H1 (cell line): ENCODE results near the gene IL12RB2. TPM values are rescaled to one million over a fixed set of nuclear protein-coding genes. Genes with fewer than 3 reads are reported as not detected.

Source experiments
- CTCF ChIA-PET: fragments of 300-600 bp; sonication (Branson Sonifier 250); formaldehyde crosslinking; loops from one replicate; lab custom pipeline; 2021; ENCODE audit not compliant: partially characterized antibody; lab: Charles Lee
- POLR2A ChIA-PET: fragments of 300-600 bp; sonication (Branson Sonifier 250); formaldehyde crosslinking; loops from one replicate; lab custom pipeline; 2021; ENCODE audit warnings: inconsistent platforms; ENCODE audit not compliant: partially characterized antibody; lab: Charles Lee
- DNase-seq, 2 experiments: peaks; one replicate each; pipeline versions ENCODE4 v3.0.0 to v3.0.0-alpha.2; 2010 to 2022; ENCODE audit warnings: low spot score in 2 of 2, low read depth in 1 of 2, mixed read lengths in 1 of 2
- FAIRE-seq: peaks from 2 replicates; lab custom pipeline; 2011; peaks lifted over from hg19 to GRCh38; lab: Jason Lieb, UNC
- H2AFZ ChIP-seq: 2 replicates; pipeline ENCODE4 v1.8.1; 2012; ENCODE audit warnings: low read length, inconsistent platforms
- H2AK5ac ChIP-seq: 2 replicates; pipeline ENCODE4 v1.6.1; 2013; ENCODE audit warnings: low read depth, low read length
- H2BK120ac ChIP-seq: replicated peaks from 2 replicates; pipeline ENCODE3; 2013; ENCODE audit warnings: low read depth, low read length, inconsistent platforms
- H2BK12ac ChIP-seq: 2 replicates; pipeline ENCODE4 v1.6.1; 2013; ENCODE audit warnings: low read depth, low read length
- H2BK15ac ChIP-seq: 2 replicates; pipeline ENCODE4 v1.6.1; 2013; ENCODE audit warnings: low read length
- H2BK20ac ChIP-seq: 2 replicates; pipeline ENCODE4 v1.6.1; 2013; ENCODE audit warnings: low read length
- H2BK5ac ChIP-seq: 2 replicates; pipeline ENCODE4 v1.6.1; 2013; ENCODE audit warnings: low read depth, low read length
- H3K14ac ChIP-seq: 2 replicates; pipeline ENCODE4 v1.6.1; 2013; ENCODE audit warnings: inconsistent platforms; ENCODE audit not compliant: insufficient read length
- H3K18ac ChIP-seq: 2 replicates; pipeline ENCODE4 v1.6.1; 2013; ENCODE audit warnings: low read length; ENCODE audit errors: extremely low read depth
- H3K23ac ChIP-seq: 2 replicates; pipeline ENCODE4 v1.6.1; 2013; ENCODE audit warnings: inconsistent platforms; ENCODE audit not compliant: insufficient read length
- H3K23me2 ChIP-seq: 2 replicates; pipeline ENCODE4 v1.6.1; 2013; ENCODE audit warnings: low read depth, low read length
- H3K27ac ChIP-seq: 2 replicates; pipeline ENCODE4 v1.6.1; 2011; ENCODE audit warnings: low read depth, low read length, inconsistent platforms
- H3K27me3 ChIP-seq, 4 experiments: replicated peaks in 1 of 4; 1 replicate in 1 of 4; 2 replicates in 3 of 4; pipeline versions ENCODE4 v1.6.1 to v1.8.1; 2011 to 2013; ENCODE audit warnings: low read length in 3 of 4, mild to moderate bottlenecking in 3 of 4, inconsistent platforms in 2 of 4, mixed read lengths in 2 of 4, moderate library complexity in 1 of 4; ENCODE audit not compliant: control insufficient read depth in 3 of 4, insufficient read depth in 3 of 4; ENCODE audit errors: extremely low read depth in 1 of 4
- H3K36me3 ChIP-seq, 4 experiments: 2 replicates each; pipeline versions ENCODE4 v1.6.1 to v1.8.1; 2011 to 2013; ENCODE audit warnings: mild to moderate bottlenecking in 4 of 4, low read length in 3 of 4, moderate library complexity in 2 of 4, control low read depth in 1 of 4, inconsistent platforms in 1 of 4; ENCODE audit not compliant: insufficient read depth in 4 of 4, control insufficient read depth in 2 of 4
- H3K4ac ChIP-seq: replicated peaks from 2 replicates; pipeline ENCODE3; 2013; ENCODE audit warnings: low read length, low read depth, mixed read lengths, inconsistent platforms; ENCODE audit not compliant: insufficient read length
- H3K4me1 ChIP-seq, 4 experiments: replicated peaks in 1 of 4; 1 replicate in 1 of 4; 2 replicates in 3 of 4; pipeline versions ENCODE4 v1.6.1 to v1.8.1; 2011 to 2013; ENCODE audit warnings: low read length in 3 of 4, inconsistent platforms in 2 of 4, mixed read lengths in 1 of 4; ENCODE audit not compliant: insufficient read depth in 4 of 4, control insufficient read depth in 3 of 4
- H3K4me2 ChIP-seq, 2 experiments: 2 replicates each; pipeline versions ENCODE4 v1.6.1 to v1.8.1; 2011 to 2013; ENCODE audit warnings: low read depth in 2 of 2, low read length in 2 of 2, control low read depth in 1 of 2, inconsistent platforms in 1 of 2, mild to moderate bottlenecking in 1 of 2; ENCODE audit not compliant: insufficient read depth in 1 of 2
- H3K4me3 ChIP-seq, 4 experiments: fragments of 200-600, 300-600 bp in 1 of 4; sonication (generic), shearing (Covaris generic), sonication (Bioruptor Twin) in 1 of 4; 2 replicates each; pipeline versions ENCODE4 v1.5.1 to v1.8.1; 2011 to 2016; ENCODE audit warnings: low read length in 4 of 4, low read depth in 3 of 4, control low read depth in 2 of 4, inconsistent platforms in 2 of 4, mild to moderate bottlenecking in 2 of 4, mixed read lengths in 1 of 4, moderate library complexity in 1 of 4; ENCODE audit not compliant: insufficient read depth in 2 of 4; ENCODE audit errors: extremely low read depth in 1 of 4
- H3K56ac ChIP-seq: replicated peaks from 2 replicates; pipeline ENCODE3; 2013; ENCODE audit warnings: low read depth, mild to moderate bottlenecking, mixed read lengths, low read length, inconsistent platforms; ENCODE audit not compliant: insufficient read length
- H3K79me1 ChIP-seq: 2 replicates; pipeline ENCODE4 v1.6.1; 2013; ENCODE audit warnings: low read depth, low read length, control low read depth
- H3K79me2 ChIP-seq, 2 experiments: 2 replicates each; pipeline versions ENCODE4 v1.6.1 to v1.8.1; 2012 to 2013; ENCODE audit warnings: low read length in 2 of 2, mild to moderate bottlenecking in 2 of 2, inconsistent platforms in 1 of 2; ENCODE audit not compliant: insufficient read depth in 2 of 2, control insufficient read depth in 1 of 2
- H3K9ac ChIP-seq, 4 experiments: replicated peaks in 1 of 4; 1 replicate in 1 of 4; 2 replicates in 3 of 4; pipeline versions ENCODE4 v1.6.1 to v1.8.1; 2011 to 2013; ENCODE audit warnings: low read depth in 3 of 4, low read length in 3 of 4, control low read depth in 2 of 4, mild to moderate bottlenecking in 2 of 4, moderate library complexity in 2 of 4, inconsistent platforms in 1 of 4; ENCODE audit errors: extremely low read depth in 1 of 4
- H3K9me3 ChIP-seq, 2 experiments: 2 replicates each; pipeline versions ENCODE4 v1.6.1 to v1.8.1; 2012 to 2013; ENCODE audit warnings: mild to moderate bottlenecking in 2 of 2, moderate library complexity in 2 of 2, control low read depth in 1 of 2, inconsistent platforms in 1 of 2, low read depth in 1 of 2, low read length in 1 of 2, mixed read lengths in 1 of 2; ENCODE audit not compliant: insufficient read depth in 2 of 2
- H4K20me1 ChIP-seq, 2 experiments: replicated peaks in 1 of 2; 2 replicates each; pipeline versions ENCODE3 to v1.8.1; 2011 to 2013; ENCODE audit warnings: inconsistent platforms in 2 of 2, low read length in 2 of 2, mild to moderate bottlenecking in 1 of 2; ENCODE audit not compliant: insufficient read depth in 2 of 2, control insufficient read depth in 1 of 2
- H4K5ac ChIP-seq: 2 replicates; pipeline ENCODE4 v1.6.1; 2013; ENCODE audit warnings: low read length, low read depth, mixed read lengths, inconsistent platforms; ENCODE audit not compliant: insufficient read length
- H4K8ac ChIP-seq: 2 replicates; pipeline ENCODE4 v1.8.0; 2013; ENCODE audit warnings: mild to moderate bottlenecking, moderate library complexity, low read length, inconsistent platforms; ENCODE audit not compliant: insufficient read depth; ENCODE audit errors: extremely low read depth
- H4K91ac ChIP-seq: replicated peaks from 2 replicates; pipeline ENCODE3; 2013; ENCODE audit warnings: low read length, mixed read lengths, inconsistent platforms; ENCODE audit not compliant: insufficient read length
- BCL11A ChIP-seq, 2 experiments: IDR thresholded peaks; one replicate each; pipeline ENCODE4 v1.6.1; 2011; ENCODE audit warnings: low read depth in 2 of 2, low read length in 2 of 2, mild to moderate bottlenecking in 2 of 2
- CHD1 ChIP-seq: IDR thresholded peaks from 2 replicates; pipeline ENCODE4 v1.6.1; 2012; ENCODE audit warnings: low read depth, low read length, improper control_type of control experiment
- KDM4A ChIP-seq: IDR thresholded peaks from one replicate; pipeline ENCODE4 v1.7.1; 2012; ENCODE audit warnings: low read depth, mild to moderate bottlenecking, moderate library complexity, low read length, inconsistent platforms; ENCODE audit not compliant: severe bottlenecking
- KDM5A ChIP-seq: fragments of 200-600 bp; IDR thresholded peaks from 2 replicates; pipeline ENCODE4 v1.7.1; 2012; ENCODE audit warnings: mild to moderate bottlenecking, low read length, inconsistent platforms, mixed read lengths
- POU5F1 ChIP-seq: IDR thresholded peaks from 2 replicates; pipeline ENCODE4 v1.6.1; 2011; ENCODE audit warnings: low read depth, mild to moderate bottlenecking, low read length, moderate library complexity
- SIX5 ChIP-seq: IDR thresholded peaks from 2 replicates; pipeline ENCODE4 v1.6.1; 2011; ENCODE audit warnings: mild to moderate bottlenecking, low read depth, low read length
- SRF ChIP-seq: IDR thresholded peaks from 2 replicates; pipeline ENCODE4 v1.6.1; 2011; ENCODE audit warnings: mild to moderate bottlenecking, low read depth, low read length, moderate library complexity
- TAF1 ChIP-seq: IDR thresholded peaks from 2 replicates; pipeline ENCODE4 v1.6.1; 2011; ENCODE audit warnings: mild to moderate bottlenecking, low read depth, low read length
- TEAD4 ChIP-seq: IDR thresholded peaks from 2 replicates; pipeline ENCODE4 v1.6.1; 2012; ENCODE audit warnings: low read depth, low read length, inconsistent platforms, mixed read lengths
- WGBS, 2 experiments: shearing (Covaris generic) in 1 of 2; methylation state at CpG; one replicate each; pipeline versions ENCODE4 v1.1.6 to v1.1.7; 2013 to 2015; ENCODE audit warnings: low lambda C conversion rate in 2 of 2, mixed read lengths in 2 of 2, inconsistent platforms in 1 of 2, low coverage in 1 of 2, missing lambda C conversion rate in 1 of 2; ENCODE audit not compliant: insufficient replicate concordance in 2 of 2, insufficient coverage in 1 of 2, insufficient read length in 1 of 2; ENCODE audit errors: extremely low coverage in 1 of 2, missing lambda C conversion rate in 1 of 2; 5-methylcytosine and 5-hydroxymethylcytosine counted together
- polyA plus RNA-seq, 7 experiments: library from polyadenylated mRNA; depleted of rRNA in 3 of 7; stranded (reverse) in 5 of 7; unstranded in 2 of 7; fragments of >200 nt in 5 of 7; fragments of 200-250 nt in 2 of 7; gene quantifications; 1 replicate in 5 of 7; 2 replicates in 1 of 7; 4 replicates in 1 of 7; pipeline versions ENCODE4 v1.2.1 to v1.2.3, GENCODE V29; 2011 to 2013; ENCODE audit warnings: missing spikeins in 2 of 7, mixed read lengths in 2 of 7
- total RNA-seq: library from RNA; stranded (reverse); fragmentation: NEBNext Ultra II Directional; extraction: Animal tissue kit (Norgen Biotek cat#: 25700); gene quantifications from 2 replicates; pipeline ENCODE4 v1.2.1, GENCODE V29; 2021

IL12RB2 gene
- total and polyA plus RNA-seq, 2 of the 8 experiments (the other 6 are each of a cell fraction or from before 2014, with no cell fraction given), result 1.4 TPM

DNA sequence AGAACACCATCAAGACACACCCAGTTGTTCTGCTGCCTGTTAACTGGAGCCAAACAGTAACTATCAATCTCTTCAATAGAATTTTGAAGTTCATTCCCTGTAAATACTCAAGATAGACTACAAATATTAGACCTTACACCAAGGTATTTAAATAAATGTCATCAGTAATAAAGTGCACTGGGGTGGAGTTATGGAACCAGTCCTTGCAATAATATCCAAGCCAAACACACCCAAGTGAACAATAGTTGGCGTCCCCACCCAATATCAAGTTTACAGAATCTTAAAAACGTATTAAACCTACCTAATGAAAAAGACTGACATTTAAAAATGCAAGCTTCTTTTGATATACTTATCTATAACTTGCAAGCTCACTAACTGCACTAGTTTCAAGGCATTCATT is 119.8 kb downstream of the IL12RB2 start:
- H3K4ac ChIP-seq, result no peak overlapping the region
- no peak overlapping the region for H3K14ac ChIP-seq
- no peaks in the 10 kb centered on the region for H3K79me1 ChIP-seq
- H4K91ac ChIP-seq, result no peak overlapping the region
- H2BK120ac ChIP-seq, result no peak overlapping the region
- H3K4me1 ChIP-seq, result peaks cover 0 to 8% (median 2%) of the 10 kb centered on the region in 4 experiments; a peak in 2 of 7 replicates
- H3K4me3 ChIP-seq, result peak overlapping the region; percentile 95 to 100 (median 98); a peak in 7 of 8 replicates
- no peaks in the 10 kb centered on the region for H3K27me3 ChIP-seq
- H2AK5ac ChIP-seq, result no peak overlapping the region
- no peak overlapping the region for H4K8ac ChIP-seq
- no peak overlapping the region for H4K5ac ChIP-seq
- H4K20me1 ChIP-seq, result peaks cover 26 to 44% of the 10 kb centered on the region in 2 experiments
- H3K9me3 ChIP-seq, result no peaks in the 10 kb centered on the region
- peaks cover 7% of the 10 kb centered on the region for H3K23me2 ChIP-seq
- DNase-seq (no peak), FAIRE-seq (no peak)
- H3K18ac ChIP-seq, result no peak overlapping the region
- peaks cover 44 to 87% of the 10 kb centered on the region in 2 experiments for H3K79me2 ChIP-seq
- peaks cover 11 to 56% (median 29%) of the 10 kb centered on the region in 4 experiments for H3K36me3 ChIP-seq
- no peak overlapping the region for H3K27ac ChIP-seq
- ChIA-PET CTCF (interaction anchor here (0.6 to 6.7 kb wide), 10 partner anchors 8 to 214 kb away, joined by 3 to 40 read pairs (median 5); no protein-coding TSS in a partner anchor), POLR2A (interaction anchor here (0.8 to 7.8 kb wide), 12 partner anchors 9 to 79 kb away, joined by 3 to 153 read pairs (median 37); no protein-coding TSS in a partner anchor)
- peak overlapping the region; percentile 69 to 91 for H3K4me2 ChIP-seq
- H2BK20ac ChIP-seq, result no peak overlapping the region
- H2BK15ac ChIP-seq, result no peak overlapping the region
- H3K56ac ChIP-seq, result no peak overlapping the region
- H3K9ac ChIP-seq, result no peak overlapping the region; a peak in 1 of 7 replicates
- no peak overlapping the region for H3K23ac ChIP-seq
- no peak overlapping the region for H2BK12ac ChIP-seq
- no peak overlapping the region for H2AFZ ChIP-seq
- 37% methylated on average over 2 of the region's 2 CpGs; no CpG with 5 or more reads in 1 of the 2 experiments for WGBS, 2 experiments
- H2BK5ac ChIP-seq, result no peak overlapping the region
- TF ChIP-seq BCL11A (IDR thresholded peaks at IDR 0.05; ENCODE audit: low read depth in 2 of 2, low read length in 2 of 2) (no peak), POU5F1 (no peak), SIX5 (no peak), KDM4A (no peak), CHD1 (no peak), SRF (no peak), TAF1 (no peak), TEAD4 (no peak), KDM5A (no peak)
